NCI-H1105 (cell line): ENCODE results near the gene CADM1.

Experiments
- DNase-seq: peaks from one replicate; lab custom pipeline; 2025; lab: John Stamatoyannopoulos, UW

CADM1 gene

GRCh38 chr11:115446214-115446613, 58.0 kb downstream of the CADM1 start:
- no peak for DNase-seq

GRCh38 chr11:115444542-115444941, 59.7 kb downstream of the CADM1 start:
- DNase-seq, result no peak

GRCh38 chr11:115439969-115440540, 64.2 kb downstream of the CADM1 start:
- no peak for DNase-seq

GRCh38 chr11:115439385-115439784, 64.8 kb downstream of the CADM1 start:
- DNase-seq, result no peak

- DNase-seq, result no peak
Measured at GRCh38 chr11:115437902-115438575, 66.2 kb downstream of the CADM1 start.

GRCh38 chr11:115430345-115430744, 73.9 kb downstream of the CADM1 start:
- DNase-seq, result no peak

- no peak for DNase-seq
Measured at GRCh38 chr11:115428306-115428705, 75.9 kb downstream of the CADM1 start.

GRCh38 chr11:115425816-115426215, 78.4 kb downstream of the CADM1 start:
- no peak for DNase-seq

- DNase-seq, result peak; percentile 73
Measured at GRCh38 chr11:115425250-115425649, 79.0 kb downstream of the CADM1 start.

GRCh38 chr11:115423728-115424459, 80.3 kb downstream of the CADM1 start:
- DNase-seq, result no peak

GRCh38 chr11:115421992-115422689, 82.1 kb downstream of the CADM1 start:
- no peak for DNase-seq

GRCh38 chr11:115421352-115421991, 82.7 kb downstream of the CADM1 start:
- DNase-seq, result no peak

GRCh38 chr11:115420505-115420904, 83.7 kb downstream of the CADM1 start:
- peak; percentile 47 for DNase-seq

GRCh38 chr11:115418626-115419025, 85.6 kb downstream of the CADM1 start:
- no peak for DNase-seq

GRCh38 chr11:115418081-115418480, 86.1 kb downstream of the CADM1 start:
- DNase-seq, result no peak

GRCh38 chr11:115411120-115411519, 93.1 kb downstream of the CADM1 start:
- no peak for DNase-seq

GRCh38 chr11:115409691-115410220, 94.5 kb downstream of the CADM1 start:
- peak; percentile 96 for DNase-seq

GRCh38 chr11:115409116-115409670, 95.0 kb downstream of the CADM1 start:
- DNase-seq, result no peak

- no peak for DNase-seq
Measured at GRCh38 chr11:115408036-115408921, 95.9 kb downstream of the CADM1 start.

GRCh38 chr11:115407496-115407895, 96.7 kb downstream of the CADM1 start:
- no peak for DNase-seq

- no peak for DNase-seq
Measured at GRCh38 chr11:115406404-115406803, 97.8 kb downstream of the CADM1 start.
